GM18511 (cell line): Measurements from ENCODE around the gene LSM6.

Source experiments
- ATAC-seq: cut with Tn5 transposase; IDR thresholded peaks from one replicate; pipeline ENCODE4 v1.9.1; 2021; ENCODE audit warnings: mild to moderate bottlenecking, moderate library complexity; ENCODE audit not compliant: unreplicated experiment

LSM6 gene

DNA sequence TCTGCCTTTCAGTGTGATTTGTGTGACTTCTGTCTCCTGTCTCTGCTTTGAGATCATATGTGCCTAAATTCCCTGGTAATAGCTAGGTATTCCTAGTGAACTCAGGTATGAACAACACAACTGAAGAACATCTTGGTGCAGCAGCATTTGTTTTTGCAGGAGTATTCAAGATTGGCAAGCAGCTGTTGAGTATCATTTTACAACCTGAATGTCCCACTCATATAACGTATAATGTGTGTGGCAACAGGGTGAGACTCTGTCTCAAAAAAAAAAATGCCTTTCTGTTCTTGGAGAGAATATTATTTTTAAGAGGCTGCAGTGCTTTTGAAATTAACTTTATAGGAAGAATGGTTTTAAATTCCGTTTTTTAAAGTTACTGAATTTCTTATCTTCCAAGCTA is 7.7 kb downstream of the LSM6 start:
- ATAC-seq: no peak

DNA sequence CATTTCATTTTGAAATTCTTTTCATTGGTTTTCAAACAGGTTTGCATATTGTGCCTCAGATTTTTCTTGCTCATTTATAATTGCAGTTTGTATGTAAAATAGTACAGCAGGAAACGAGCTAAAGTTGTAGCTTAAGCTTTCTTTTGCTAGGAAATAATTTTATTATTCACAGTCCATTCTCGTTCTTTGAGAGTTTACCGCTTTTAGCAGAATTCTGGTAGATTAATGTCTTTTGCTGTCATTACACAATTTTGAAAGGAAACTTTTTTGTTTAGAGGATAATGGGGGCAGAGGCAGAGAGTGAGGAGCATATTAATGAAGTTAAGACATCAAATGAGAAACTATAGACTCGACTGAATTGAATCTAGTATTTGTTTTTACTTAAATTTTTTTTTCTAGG is 10.5 kb downstream of the LSM6 start:
- no peak for ATAC-seq

DNA sequence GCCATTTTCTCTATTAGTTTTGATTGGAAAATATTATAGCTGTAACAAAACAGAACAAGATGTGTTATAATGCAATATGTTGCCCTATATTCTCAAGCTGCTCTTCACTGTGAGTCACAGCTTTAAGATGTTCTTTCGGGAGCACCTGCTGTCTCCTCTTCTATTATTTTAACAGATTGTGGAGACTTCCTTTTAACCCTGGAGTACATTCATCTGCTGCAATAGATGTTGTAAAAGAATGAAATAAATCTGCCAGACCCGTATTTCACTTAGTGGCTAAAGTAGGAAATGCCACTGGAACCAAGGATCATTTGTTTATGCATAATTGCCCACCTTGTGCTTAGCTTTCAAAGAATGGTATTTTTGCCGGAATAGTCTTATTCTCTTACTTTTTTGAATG is 11.1 kb downstream of the LSM6 start:
- ATAC-seq: no peak

DNA sequence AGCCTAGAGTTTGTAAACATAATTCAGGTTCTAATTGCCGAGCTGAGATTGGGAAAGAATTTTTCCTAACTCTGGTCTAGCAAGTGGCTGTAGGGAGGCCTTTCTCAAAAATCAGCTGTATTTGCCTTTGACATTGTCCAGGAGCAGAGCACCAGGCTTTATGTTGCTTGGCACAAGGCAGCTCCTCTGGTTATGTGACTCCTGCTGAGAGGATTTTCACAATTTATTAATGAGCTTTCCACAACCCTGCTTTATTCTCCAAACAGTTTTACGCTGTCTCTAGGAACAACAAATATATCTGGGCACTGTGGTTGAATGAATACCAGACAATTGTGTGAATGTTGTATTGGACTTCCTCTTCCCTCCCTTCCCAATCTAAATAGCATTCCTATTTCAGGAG is 14.9 kb downstream of the LSM6 start:
- ATAC-seq: no peak

DNA sequence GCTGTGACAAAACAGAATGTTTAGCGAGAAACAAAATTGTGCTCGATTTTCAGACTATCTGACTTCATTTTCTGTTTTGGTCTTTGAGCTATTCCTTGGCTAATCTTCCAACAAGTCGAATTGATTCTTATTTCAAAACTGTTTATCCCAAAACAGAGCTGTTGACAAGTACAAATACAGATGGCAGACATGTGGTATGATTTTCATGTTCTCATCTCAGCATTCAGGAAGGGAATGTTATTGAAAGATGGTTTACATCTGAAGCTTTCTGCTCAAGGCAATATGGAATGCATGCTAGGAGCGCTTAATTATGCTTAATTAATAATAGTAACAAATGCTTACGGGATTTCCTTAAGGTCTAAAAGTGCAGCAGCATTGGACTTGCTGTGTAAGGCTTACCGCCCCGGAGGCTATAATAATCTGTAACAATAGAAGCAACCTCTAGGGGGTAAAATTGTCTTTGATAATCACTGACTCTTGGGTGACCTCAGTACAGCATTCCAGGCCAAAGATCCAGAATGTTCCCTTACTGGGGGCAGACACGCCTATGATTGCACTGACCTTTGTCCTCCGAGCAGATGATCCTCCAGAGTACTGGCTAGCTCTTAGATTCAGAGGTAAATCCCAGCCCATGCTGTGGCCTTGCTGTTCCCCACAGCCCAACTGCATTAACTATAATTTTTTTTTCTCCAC is 16.4 kb downstream of the LSM6 start:
- no peak for ATAC-seq

DNA sequence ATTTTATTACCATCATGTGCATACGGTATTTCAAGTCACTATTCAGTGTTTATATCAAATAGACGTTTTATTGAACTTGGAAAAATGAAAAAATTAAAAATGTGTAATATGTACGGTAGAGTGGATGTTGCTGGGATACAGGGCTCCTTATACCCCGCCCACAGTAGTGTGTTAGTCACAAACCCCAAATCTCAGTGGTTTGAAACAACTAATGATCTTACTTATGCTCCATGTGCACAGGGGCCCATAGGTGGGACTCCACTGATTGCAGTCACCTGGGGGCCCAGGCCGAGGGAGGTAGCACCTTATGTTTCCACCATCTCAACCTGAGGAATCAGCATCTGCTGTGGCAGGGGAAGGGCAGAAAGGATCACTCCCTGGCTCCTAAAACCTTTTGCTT is 18.1 kb downstream of the LSM6 start:
- ATAC-seq: no peak

DNA sequence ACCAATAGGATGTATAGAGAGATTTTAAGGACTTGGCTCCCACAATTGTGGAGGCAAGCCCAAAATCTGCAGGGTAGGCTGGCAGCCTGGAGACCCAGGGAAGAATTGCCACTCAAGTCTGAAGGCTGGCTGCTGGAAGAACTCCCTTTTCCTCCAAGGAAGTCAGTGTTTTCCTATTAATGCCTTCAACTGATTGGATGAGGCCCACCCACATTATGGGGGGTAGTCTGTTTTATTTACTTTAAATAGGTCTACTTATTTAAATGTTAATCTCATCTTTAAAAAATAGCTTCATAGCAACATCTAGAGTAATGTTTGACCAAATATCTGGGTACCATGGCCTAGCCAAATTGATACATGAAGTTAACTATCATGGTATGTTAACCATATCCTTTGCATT is 18.7 kb downstream of the LSM6 start:
- no peak for ATAC-seq

DNA sequence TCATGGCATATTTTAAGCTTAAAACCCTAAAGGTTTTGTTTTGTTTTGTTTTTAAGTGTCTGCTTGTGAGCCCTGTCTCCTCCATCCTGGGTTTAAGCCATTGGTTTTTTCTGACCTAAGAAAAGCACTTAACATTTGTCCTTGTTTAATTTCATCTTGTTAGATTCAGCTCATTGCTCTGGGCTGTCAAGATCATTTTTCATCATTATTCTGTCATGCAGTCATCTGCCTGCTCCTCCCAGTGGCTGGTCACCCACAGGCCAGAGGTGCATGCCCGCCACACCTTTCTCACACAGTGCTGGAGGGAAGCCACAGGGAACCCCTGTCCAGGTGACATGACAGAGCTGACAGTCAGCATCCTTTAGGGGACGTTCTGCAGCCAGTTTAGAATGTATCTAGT is 27.1 kb downstream of the LSM6 start:
- no peak for ATAC-seq

DNA sequence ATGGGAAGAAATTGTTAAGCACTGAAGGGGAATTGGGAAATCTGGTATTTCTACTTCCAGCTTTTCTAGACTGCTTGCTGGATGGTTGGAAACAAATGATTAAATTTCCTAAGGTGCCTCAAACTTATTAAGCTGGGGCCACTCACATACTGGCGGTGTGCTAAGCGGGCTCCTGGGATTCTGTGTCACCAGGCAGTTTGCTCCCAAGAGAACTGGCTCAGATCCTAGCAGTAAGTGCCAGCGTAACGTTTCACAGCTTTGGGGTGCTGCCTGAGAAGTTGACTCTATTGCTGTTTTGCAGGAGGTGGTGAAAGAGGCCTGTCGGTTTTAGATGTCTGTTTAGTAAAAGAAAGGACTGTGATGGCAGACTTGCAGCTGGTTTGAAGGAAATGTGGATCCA is 31.9 kb downstream of the LSM6 start:
- no peak for ATAC-seq

DNA sequence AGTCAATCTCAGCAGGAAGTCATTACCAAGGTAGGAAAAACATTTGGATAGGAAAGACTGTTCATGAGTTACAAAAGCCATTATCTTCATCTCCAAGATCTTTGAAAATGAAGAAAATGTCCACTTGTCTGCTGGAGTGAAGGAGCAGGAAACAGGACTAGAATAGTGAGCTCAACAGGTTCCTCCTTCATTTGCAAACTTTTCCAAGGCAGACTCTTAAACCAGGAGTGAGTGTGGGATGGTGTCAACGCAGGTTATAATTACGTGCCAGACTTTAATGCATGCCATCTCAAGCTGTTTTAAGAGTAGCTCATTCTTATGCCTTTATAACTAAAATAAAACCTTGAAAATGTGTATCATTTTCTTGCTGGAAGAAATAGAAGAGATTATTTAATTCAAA is 35.4 kb downstream of the LSM6 start:
- no peak for ATAC-seq

DNA sequence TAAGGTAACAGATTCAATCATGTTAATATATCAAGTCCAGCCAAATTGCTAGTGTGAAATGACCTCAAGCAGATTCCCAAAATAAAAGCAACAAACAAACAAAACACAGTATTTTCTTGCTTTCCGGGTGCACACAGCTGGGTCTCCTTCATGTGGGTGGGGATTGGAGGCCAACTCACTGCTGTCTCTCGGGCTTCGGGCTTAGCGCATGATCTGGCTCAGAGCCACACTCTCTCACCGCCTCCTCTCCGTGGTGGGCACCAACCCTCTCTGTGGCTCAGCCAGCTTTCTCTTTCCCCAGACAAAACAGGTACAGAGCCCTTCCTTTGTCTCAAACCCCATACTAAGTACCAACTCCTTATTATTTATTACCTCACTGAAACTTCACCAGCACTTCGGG is 35.9 kb downstream of the LSM6 start:
- ATAC-seq: no peak

DNA sequence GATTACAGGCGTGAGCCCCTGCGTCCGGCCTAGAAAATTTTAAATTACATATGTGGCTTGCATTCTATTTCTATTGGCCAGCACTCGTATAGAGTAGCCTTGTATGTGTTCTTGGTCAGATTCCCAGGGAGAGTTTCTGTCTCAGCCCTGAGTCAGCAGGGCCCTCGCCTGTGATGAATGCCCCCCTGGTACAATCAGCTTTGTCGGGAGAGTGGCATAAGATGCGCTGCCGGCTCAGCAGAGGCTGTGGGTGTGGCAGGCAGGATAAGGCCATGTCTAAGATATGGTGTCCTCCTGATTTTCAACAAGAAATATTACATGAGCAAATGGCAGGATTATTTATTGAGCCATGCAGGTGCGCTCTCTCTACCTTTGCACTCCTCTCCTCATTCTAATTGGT is 37.3 kb downstream of the LSM6 start:
- ATAC-seq: no peak

DNA sequence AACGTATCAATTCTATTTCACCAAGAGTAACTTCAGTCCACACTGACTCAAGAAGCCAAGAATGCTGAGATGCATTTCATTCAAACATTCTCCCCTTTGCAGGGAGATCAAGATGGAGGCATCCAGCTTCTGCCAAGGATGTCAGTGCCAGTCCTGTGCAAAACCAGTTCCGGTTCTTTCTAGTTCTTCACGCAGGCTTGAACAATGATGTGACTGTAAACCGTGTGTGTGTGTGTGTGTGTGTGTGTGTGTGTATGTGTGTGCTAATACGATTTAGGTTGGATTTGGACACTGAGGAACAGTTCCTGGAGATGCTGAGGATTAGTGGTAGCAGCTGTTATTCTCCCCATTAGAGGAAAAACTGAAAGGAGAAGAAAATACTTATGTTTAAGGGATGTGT is 38.7 kb downstream of the LSM6 start, which contains the start of gene REELD1:
REELD1 (plus strand) TSS at position 301 of the 400 bp plus-strand sequence. CDS start 2,415 bp downstream, outside the sequence.
- ATAC-seq: no peak

DNA sequence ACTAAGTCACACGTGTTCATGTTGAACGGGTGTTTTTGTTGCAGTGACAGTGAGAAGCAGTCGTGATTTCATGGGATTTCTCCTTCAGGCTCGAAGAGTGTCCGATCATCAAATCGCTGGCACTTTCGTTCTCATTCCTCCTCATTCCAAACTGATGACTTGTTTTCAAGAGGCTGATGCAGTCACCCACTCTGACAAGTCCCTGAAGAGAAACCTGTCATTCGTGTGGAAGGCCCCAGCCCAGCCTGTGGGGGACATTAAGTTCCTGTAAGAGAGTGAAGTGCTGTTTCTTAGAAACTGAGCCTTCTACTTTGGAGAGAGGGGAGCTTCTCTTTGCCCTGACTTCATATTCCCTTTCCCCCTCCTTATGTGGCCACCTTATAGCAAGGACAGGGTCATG is 46.8 kb downstream of the LSM6 start:
- ATAC-seq: no peak

DNA sequence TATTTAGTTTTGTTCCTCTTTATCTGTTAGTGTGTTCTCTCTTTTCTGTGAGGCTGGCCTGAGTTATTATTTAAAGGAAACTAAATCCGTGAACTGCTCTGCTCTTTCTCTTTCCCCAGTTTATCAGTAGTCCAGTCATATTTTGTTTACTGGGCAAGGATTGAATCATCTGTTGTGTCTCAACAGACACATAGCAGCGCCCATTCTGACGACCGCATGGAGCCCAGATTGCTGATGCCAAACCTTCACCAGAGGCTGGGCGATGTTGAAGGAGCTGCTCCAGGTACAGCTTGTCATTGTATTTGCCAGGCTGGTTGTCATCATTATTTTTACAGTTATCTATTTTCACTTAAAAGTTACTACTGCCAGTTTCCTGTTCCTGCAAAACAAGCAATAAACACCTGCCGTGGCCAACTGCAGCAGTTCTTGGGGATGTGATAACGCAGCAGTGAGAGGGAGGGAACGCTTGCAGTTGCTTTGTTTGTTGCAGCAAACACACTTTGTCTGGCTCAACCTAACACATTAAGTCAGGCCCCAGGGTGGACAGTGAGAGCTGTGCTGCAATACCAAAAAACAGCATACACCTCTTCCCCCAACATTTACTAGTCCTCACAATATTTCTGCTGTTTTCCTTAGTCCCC is 48.9 kb downstream of the LSM6 start:
- no peak for ATAC-seq

DNA sequence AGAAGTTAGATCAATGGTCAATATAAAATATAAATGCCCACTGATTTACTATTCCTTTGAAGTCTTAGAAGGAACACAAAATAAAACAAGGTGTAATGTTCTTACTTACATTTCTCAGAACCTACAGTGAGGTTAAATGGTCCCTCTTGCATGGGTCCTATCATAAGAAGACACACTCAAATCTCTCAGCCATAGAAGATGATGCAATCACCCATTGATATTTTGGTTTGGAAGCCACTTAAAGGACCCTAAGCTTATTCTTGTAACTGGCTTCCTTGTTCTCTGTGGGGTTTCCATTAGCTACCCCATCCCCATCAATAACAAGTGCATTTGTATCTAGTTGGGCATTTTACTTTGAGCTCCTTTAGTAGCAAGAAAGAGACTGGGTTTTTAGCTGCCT is 53.9 kb downstream of the LSM6 start:
- no peak for ATAC-seq

DNA sequence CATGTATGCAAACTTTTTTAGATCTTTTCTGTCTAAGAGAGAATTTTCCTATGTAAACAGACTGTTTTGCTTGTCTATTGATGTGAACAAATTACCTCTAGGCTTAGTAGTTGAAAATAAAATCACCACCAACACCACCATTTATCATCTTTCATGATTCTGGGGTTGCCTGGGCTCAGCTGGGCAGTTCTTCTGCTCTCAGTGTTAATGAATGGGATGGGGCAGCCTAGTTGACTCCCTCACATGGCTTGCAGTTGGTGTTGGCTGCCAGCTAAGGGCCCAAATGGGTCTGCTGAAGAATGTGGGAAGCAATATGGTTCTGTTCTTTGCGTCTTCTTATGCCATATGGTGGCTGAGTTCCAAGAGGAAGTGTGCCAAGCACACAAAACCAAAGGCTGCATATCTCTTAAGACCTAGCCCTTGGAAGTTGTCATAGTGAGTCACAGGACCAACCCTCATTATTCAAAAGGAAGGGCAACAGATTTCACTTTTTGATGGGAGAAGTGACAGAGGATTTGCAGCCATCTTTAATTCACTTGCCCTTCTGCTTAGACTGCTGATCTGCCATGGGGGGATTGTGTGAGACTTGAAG is 56.7 kb downstream of the LSM6 start:
- no peak for ATAC-seq

DNA sequence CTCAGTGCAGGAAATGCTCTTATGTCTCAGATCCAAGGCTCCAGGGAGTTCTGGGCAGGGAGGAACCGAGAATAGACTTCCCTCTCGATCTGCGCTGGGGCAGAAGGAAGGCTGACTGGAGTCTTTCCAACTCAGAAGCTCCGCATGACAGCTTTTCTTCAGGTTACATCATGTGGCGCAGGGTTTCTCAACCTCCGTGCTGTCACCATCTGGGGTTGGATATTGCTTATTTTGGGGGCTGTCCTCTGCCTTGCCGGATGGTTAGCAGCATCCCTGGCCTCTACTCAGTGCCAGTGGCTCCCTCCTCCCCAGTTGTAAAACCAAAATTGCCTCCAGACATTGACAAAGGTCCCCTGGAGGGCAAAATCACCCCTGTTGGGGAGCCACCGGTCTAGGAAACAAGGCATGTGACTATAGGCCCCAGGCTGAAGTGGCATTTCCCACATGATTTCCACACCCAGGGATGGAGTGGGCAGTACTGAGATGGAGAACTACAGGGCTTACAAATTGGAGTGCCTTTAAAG is 60.2 kb downstream of the LSM6 start:
- ATAC-seq: no peak

DNA sequence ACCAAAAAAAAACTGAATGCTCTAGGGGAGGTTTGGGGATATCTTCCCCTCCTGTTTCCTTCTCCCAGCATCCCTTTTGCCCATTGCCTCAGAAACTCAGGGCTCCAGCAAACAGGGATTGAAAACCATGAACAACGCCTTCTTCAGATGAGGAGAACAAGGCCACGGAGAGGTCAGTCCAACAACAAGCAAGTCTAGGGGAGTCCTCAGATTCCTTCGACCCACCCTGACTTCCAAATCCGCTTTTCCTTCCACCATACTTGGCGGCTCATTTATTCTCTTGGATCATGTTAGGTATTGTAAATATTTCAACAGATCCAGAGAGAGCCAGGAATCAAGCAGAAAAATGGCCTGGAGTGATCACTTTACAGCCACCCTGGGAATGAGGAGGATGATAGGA is 60.7 kb downstream of the LSM6 start:
- ATAC-seq: no peak

DNA sequence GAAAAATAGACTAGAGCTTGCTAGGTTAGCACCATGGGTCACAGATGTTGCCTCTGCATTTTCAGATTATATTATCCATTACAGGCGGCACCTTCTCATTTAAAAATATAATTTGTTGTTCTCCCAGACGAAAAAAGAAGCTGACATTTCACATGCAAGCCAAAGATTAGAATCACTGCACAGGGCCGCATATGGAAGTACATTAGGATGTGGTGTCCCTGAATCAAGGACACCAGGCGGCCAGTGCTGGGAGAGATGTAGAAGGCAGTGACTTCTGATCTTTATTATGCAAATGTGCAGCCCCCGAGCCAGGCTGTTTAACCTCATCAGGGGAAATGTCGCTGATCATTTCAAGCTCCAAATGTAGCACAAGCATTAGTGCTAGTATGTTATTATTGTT is 61.6 kb downstream of the LSM6 start:
- no peak for ATAC-seq

DNA sequence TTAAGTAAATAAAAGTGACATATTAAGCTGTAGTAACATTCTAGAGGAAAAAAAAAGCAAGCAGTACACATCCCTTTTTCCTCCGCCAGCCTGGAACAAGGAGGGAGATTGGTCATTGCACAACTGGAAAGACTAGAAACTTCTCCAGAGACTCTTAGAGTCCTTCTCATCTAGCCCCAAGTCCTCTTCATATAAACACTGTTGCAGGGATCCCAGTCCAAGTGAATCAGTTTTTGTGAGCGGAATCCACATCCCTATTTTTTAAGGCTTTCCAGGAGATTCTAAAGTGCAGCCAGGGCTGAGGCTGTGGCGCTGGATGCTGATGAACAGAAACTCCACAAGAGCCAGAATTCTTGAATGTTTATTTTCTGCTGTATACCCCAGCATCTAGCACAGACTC is 62.6 kb downstream of the LSM6 start:
- no peak for ATAC-seq
